K562 (cell line): ENCODE data around the gene COA7. TPM values are rescaled to one million over a fixed set of nuclear protein-coding genes. Genes with fewer than 3 reads are reported as not detected.

Source experiments
- CTCF ChIP-seq, 3 experiments: IDR thresholded peaks in 2 of 3; conservative IDR thresholded peaks in 1 of 3; 2 replicates each; pipeline ENCODE4 v1.5.1; 2011 to 2012; ENCODE audit warnings: low read length in 3 of 3, mild to moderate bottlenecking in 3 of 3, control low read depth in 2 of 3, improper control_type of control experiment in 1 of 3, inconsistent platforms in 1 of 3, low read depth in 1 of 3, mixed read lengths in 1 of 3, moderate library complexity in 1 of 3; ENCODE audit not compliant: insufficient read depth in 2 of 3
- DDX20 ChIP-seq: fragments of 450-650 bp; IDR thresholded peaks from 2 replicates; pipeline ENCODE4 v1.6.1; 2016; ENCODE audit warnings: missing genetic modification characterization, low read depth, mild to moderate bottlenecking, missing compliant biosample characterization, moderate library complexity
- FOXA3 ChIP-seq, 2 experiments: fragments of 450-650 bp in 1 of 2; sonication (generic) in 1 of 2; formaldehyde crosslinking; IDR thresholded peaks in 1 of 2; conservative IDR thresholded peaks in 1 of 2; 2 replicates each; pipeline versions ENCODE4 v1.4.0 to v1.8.0; 2020 to 2022; ENCODE audit warnings: mild to moderate bottlenecking in 2 of 2, missing genetic modification reagents in 1 of 2
- HMGXB4 ChIP-seq: sonication (generic); formaldehyde crosslinking; IDR thresholded peaks from 2 replicates; pipeline ENCODE4 v1.8.1; 2023; ENCODE audit warnings: mild to moderate bottlenecking, missing genetic modification reagents
- MAX ChIP-seq: sonication (generic); formaldehyde crosslinking; IDR thresholded peaks from 2 replicates; pipeline ENCODE4 v1.9.0; 2022; ENCODE audit warnings: mild to moderate bottlenecking, missing genetic modification reagents
- PBX2 ChIP-seq, 2 experiments: IDR thresholded peaks in 1 of 2; conservative IDR thresholded peaks in 1 of 2; 2 replicates each; pipeline ENCODE4 v1.6.1; 2016; ENCODE audit warnings: low read depth in 2 of 2, mild to moderate bottlenecking in 1 of 2, missing compliant biosample characterization in 1 of 2, missing genetic modification characterization in 1 of 2, moderate library complexity in 1 of 2
- PTRF ChIP-seq: fragments of 450-650 bp; IDR thresholded peaks from 2 replicates; pipeline ENCODE4 v1.6.1; 2016; ENCODE audit warnings: mild to moderate bottlenecking, missing genetic modification characterization, missing compliant biosample characterization
- SRSF3 ChIP-seq: fragments of 200-400 bp; formaldehyde crosslinking; IDR thresholded peaks from 2 replicates; pipeline ENCODE4 v1.6.1; 2016; ENCODE audit warnings: mild to moderate bottlenecking, low read length, moderate library complexity; ENCODE audit not compliant: insufficient read depth
- TEAD1 ChIP-seq, 2 experiments: fragments of 450-650 bp in 1 of 2; sonication (generic) in 1 of 2; formaldehyde crosslinking; IDR thresholded peaks; 2 replicates each; pipeline versions ENCODE4 v1.4.0 to v1.8.0; 2020 to 2022; ENCODE audit warnings: mild to moderate bottlenecking in 2 of 2, missing genetic modification reagents in 1 of 2
- ZKSCAN1 ChIP-seq: fragments of 150-350 bp; IDR thresholded peaks from 2 replicates; pipeline ENCODE4 v1.6.1; 2016; ENCODE audit warnings: low read depth, low read length
- ZNF174 ChIP-seq: fragments of 250-450 bp; sonication (Bioruptor Pico); IDR thresholded peaks from 2 replicates; pipeline ENCODE4 v1.4.0; 2020; ENCODE audit warnings: mild to moderate bottlenecking
- ZNF239 ChIP-seq: fragments of 250-450 bp; sonication (Bioruptor Pico); IDR thresholded peaks from 2 replicates; pipeline ENCODE4 v1.4.0; 2020; ENCODE audit warnings: mild to moderate bottlenecking
- ZNF592 ChIP-seq: fragments of 450-650 bp; IDR thresholded peaks from 2 replicates; pipeline ENCODE4 v1.6.1; 2017; ENCODE audit warnings: antibody characterized with exemption, mild to moderate bottlenecking
- polyA plus RNA-seq, 8 experiments: library from polyadenylated mRNA; depleted of rRNA in 4 of 8; stranded (reverse) in 5 of 8; unstranded in 3 of 8; fragments of >200 nt; fragmentation: Nextera tagmentation in 2 of 8; fragmentation: Illumina TruSeq in 1 of 8; extraction: Ambion mirVana in 2 of 8; extraction: Trizol in 1 of 8; gene quantifications; 2 replicates each; pipeline versions ENCODE4 v1.2.1 to v1.2.3, GENCODE V29; 2011 to 2014; ENCODE audit warnings: inconsistent platforms in 1 of 8, missing spikeins in 1 of 8
- total RNA-seq, 7 experiments: library from RNA; depleted of rRNA in 6 of 7; stranded (reverse); fragments of >200 nt in 6 of 7; fragmentation: Illumina TruSeq in 2 of 7; extraction: Trizol in 2 of 7; gene quantifications; 2 replicates each; pipeline versions ENCODE4 v1.2.1 to v1.2.3, GENCODE V29; 2011 to 2021; ENCODE audit warnings: low replicate concordance in 1 of 7

COA7 gene
- total and polyA plus RNA-seq, 9 of the 15 experiments (the other 6 are each of a cell fraction or from before 2014, with no cell fraction given) = 19.4 to 82.8 (median 51.0) TPM

- TF ChIP-seq ZNF592 (peak; percentile 95), ZNF239 (peak; percentile 28; the same call in 1 of the 2 replicates), PBX2 (CRISPR knock-in tag; IDR thresholded peaks at IDR 0.05; ENCODE audit: low read depth) (no peak), PBX2 (tag; conservative IDR thresholded peaks at IDR 0.05; ENCODE audit: low read depth) (0 out of 2 replicates have a peak, but pooled peaks have one; percentile 12), ZKSCAN1 (no peak), SRSF3 (no peak), DDX20 (tag) (peak; percentile 86), CTCF (IDR thresholded peaks at IDR 0.05 in 2 of 3, conservative IDR thresholded peaks at IDR 0.05 in 1 of 3; ENCODE audit: insufficient read depth in 2 of 3, low read depth in 1 of 3, low read length in 3 of 3) (no peak), TEAD1 (CRISPR knock-in tag; IDR thresholded peaks at IDR 0.05) (peak in 1 of 2 experiments; percentile 67; a peak in 1 of 4 replicates), FOXA3 (CRISPR knock-in tag; conservative IDR thresholded peaks at IDR 0.05 in 1 of 2, IDR thresholded peaks at IDR 0.05 in 1 of 2) (no peak), MAX (no peak), PTRF (tag) (peak; percentile 83), HMGXB4 (CRISPR knock-in tag) (no peak), ZNF174 (CRISPR knock-in tag) (no peak)
Measured at GRCh38 chr1:52635321-52636089, 62.6 kb downstream of the COA7 start (continued).
